ENCODE measurements around the gene WNK2. TPM values are rescaled to one million over a fixed set of nuclear protein-coding genes. Genes with fewer than 3 reads are reported as not detected.

The WNK2 gene
- total and polyA plus RNA-seq, 8 donors, result 0.93 to 10.4 (median 7.4) TPM

DNA sequence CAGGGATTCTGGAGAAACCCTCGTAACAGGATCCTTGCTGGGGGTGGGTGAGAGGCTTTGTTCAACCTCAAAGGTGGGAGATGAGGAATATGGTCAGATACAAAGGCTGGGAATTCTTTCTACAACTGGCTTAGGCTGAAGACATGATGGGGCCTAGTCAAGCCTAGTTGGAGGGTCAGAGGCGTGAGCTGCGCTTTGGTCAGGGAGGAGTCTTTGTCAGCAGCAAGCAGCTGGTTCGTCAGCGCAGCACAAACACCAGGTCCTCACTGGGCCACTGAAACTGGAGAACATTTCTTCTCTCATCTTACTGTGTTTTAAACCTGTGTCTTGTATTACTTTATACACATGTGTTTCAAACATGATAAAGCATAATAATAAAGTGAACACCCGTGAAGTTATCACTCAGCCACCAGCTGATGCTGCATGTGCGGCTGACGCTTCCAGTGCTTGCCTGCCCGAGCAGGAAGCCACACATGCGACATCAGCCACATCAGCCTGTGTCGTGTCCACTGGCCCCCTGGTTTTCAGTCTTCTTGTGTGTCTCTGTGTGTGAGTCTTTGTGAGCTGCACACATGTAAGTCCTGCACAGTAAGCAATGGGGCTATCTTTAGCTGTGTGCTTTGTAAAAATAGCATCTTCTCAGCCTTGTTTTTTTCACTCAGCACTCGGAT is 81.5 kb downstream of the WNK2 start:
- no peak overlapping the region for H3K4me3 ChIP-seq
- DNase-seq (no peak), ATAC-seq (no peak)
- intact Hi-C loops (cut with DNase I), result no loop called here
- H3K27me3 ChIP-seq, result peaks cover 0 to 16% of the 10 kb centered on the region in 2 donors
- no peaks in the 10 kb centered on the region for H3K36me3 ChIP-seq
- H3K4me1 ChIP-seq, result no peaks in the 10 kb centered on the region
- H3K27ac ChIP-seq, result no peak overlapping the region
- TF ChIP-seq, protein P1, sequence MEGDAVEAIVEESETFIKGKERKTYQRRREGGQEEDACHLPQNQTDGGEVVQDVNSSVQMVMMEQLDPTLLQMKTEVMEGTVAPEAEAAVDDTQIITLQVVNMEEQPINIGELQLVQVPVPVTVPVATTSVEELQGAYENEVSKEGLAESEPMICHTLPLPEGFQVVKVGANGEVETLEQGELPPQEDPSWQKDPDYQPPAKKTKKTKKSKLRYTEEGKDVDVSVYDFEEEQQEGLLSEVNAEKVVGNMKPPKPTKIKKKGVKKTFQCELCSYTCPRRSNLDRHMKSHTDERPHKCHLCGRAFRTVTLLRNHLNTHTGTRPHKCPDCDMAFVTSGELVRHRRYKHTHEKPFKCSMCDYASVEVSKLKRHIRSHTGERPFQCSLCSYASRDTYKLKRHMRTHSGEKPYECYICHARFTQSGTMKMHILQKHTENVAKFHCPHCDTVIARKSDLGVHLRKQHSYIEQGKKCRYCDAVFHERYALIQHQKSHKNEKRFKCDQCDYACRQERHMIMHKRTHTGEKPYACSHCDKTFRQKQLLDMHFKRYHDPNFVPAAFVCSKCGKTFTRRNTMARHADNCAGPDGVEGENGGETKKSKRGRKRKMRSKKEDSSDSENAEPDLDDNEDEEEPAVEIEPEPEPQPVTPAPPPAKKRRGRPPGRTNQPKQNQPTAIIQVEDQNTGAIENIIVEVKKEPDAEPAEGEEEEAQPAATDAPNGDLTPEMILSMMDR (IDR thresholded peaks at IDR 0.05), result no peak
- H3K9me3 ChIP-seq, result no peaks in the 10 kb centered on the region

DNA sequence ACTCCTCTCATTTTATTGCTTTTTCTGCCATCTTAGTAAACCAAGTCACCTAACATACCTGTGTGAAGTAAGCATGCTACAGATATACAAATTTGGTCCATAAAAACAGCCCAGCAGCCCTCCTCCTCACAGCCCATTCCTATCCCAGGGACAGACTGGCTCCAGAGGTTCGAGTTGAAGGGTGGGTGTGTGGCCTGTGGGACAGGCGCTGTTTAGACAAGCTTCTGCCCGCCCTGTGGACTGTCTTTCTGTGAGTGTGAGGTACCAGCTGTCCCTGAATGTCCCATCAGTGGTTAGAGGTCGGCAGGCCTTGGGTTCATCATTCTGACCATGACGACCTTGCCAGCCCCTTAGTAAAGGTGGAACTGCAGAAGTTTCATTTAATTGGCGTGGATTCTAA is 82.0 kb downstream of the WNK2 start:
- intact Hi-C loops (cut with DNase I), result no loop called here
- Histone ChIP-seq H3K27me3 (peaks cover 0 to 16% of the 10 kb centered on the region in 2 donors), H3K4me1 (no peaks in the 10 kb centered on the region), H3K4me3 (no peak overlapping the region), H3K27ac (no peak overlapping the region), H3K9me3 (no peaks in the 10 kb centered on the region), H3K36me3 (no peaks in the 10 kb centered on the region)
- ATAC-seq (no peak), DNase-seq (no peak)
- TF ChIP-seq, protein P1 (IDR thresholded peaks at IDR 0.05), result no peak

DNA sequence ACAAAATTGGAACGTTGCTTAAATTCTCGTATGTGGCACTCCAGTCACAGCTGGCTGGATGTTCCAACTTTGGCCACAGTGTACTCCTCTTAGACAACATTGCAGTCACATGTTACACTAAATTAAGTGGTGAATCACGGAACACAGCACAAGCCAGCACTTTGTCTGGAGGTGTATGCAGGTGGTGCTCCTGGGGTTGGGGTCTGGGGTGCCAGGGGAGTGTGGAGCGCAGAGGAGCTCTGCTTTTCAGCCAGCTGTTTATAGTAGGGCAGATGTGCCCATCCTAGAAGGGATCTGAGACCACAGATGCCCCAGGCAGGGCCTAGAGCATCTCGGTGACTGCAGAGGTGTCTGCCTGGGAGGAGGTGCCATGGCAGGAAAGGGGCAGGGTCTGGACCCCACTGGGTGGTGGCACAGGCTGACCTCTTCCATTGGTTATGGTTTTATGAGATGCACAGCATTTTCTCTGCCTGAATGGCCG is 82.6 kb downstream of the WNK2 start:
- intact Hi-C loops (cut with DNase I), result no loop called here
- ATAC-seq (no peak), DNase-seq (peak in 1 of 4 donors; percentile 19)
- no peaks in the 10 kb centered on the region for H3K36me3 ChIP-seq
- no peaks in the 10 kb centered on the region for H3K9me3 ChIP-seq
- H3K27ac ChIP-seq, result no peak overlapping the region
- peaks cover 0 to 16% of the 10 kb centered on the region in 2 donors for H3K27me3 ChIP-seq
- no peaks in the 10 kb centered on the region for H3K4me1 ChIP-seq
- TF ChIP-seq, protein P1 (IDR thresholded peaks at IDR 0.05), result no peak
- no peak overlapping the region for H3K4me3 ChIP-seq

DNA sequence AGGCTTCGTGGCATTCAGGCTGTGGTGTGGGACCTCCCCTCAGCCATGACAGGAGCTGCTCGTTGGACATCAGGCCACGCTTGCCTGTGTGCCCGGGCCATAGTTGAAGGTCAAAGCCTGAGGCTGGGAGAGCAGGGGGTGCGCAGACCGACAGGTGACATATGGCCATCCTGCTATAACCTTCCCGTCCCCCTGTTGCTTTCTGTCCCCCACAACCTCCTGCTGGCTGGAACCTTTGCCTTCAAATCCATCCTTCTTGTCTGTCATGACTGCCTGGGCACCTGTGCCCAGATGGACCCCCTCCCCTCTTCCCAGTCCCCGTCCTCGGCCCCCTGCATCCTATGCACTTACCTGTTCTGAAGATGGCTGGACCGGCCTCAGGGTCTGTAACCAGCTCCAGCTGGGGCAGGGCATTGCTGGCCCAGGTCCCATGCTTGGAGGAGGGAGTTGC is 83.2 kb downstream of the WNK2 start:
- H3K4me3 ChIP-seq, result no peak overlapping the region
- DNase-seq (peak in 1 of 4 donors; percentile 5), ATAC-seq (no peak)
- TF ChIP-seq, protein P1 (IDR thresholded peaks at IDR 0.05), result no peak
- no peak overlapping the region for H3K27ac ChIP-seq
- intact Hi-C loops (cut with DNase I), result no loop called here
- peaks cover 0 to 16% of the 10 kb centered on the region in 2 donors for H3K27me3 ChIP-seq
- no peaks in the 10 kb centered on the region for H3K4me1 ChIP-seq
- H3K36me3 ChIP-seq, result no peaks in the 10 kb centered on the region
- H3K9me3 ChIP-seq, result no peaks in the 10 kb centered on the region

DNA sequence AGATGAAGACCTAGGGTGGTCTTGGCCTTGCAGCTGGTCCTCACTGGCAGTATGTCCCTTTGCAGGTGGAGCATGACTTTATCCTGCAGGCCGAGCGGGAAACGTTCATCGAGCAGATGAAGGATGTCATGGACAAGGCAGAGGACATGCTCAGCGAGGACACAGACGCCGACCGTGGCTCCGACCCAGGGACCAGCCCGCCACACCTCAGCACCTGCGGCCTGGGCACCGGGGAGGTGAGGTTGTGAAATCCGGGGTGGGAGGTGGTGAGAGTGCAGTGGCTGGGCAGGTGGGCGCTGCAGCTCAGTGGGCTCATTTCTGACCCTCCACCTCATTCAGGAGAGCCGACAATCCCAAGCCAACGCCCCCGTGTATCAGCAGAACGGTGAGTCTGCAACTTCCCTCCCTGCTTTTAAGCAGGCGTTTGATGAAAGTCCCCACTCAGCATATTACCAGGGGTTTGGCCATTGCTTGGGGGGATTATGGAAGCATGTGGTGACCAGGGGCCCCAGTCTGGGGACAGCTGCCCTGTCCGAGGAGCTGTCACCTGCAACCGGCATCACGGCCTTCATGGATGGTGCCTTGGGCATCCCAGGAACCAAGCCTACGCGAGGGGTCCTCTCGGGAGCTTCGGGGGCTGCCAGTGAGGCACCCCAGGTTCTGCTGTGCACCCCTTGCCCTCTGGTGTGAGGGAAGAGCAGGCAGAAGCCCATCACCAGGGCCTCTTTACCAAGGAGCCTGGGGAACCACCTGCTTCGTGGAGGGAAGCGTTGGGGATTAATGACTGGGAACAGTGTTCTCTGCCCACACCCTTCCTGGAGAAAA is 84.0 kb downstream of the WNK2 start:
- TF ChIP-seq, protein P1 (IDR thresholded peaks at IDR 0.05), result no peak
- H3K4me1 ChIP-seq, result no peaks in the 10 kb centered on the region
- H3K27ac ChIP-seq, result no peak overlapping the region
- peaks cover 0 to 12% of the 10 kb centered on the region in 2 donors for H3K27me3 ChIP-seq
- DNase-seq, result peak in 2 of 4 donors; percentile 20 to 74
- H3K4me3 ChIP-seq, result no peak overlapping the region
- no peaks in the 10 kb centered on the region for H3K9me3 ChIP-seq
- no peak for ATAC-seq
- intact Hi-C loops (cut with DNase I), result no loop called here
- no peaks in the 10 kb centered on the region for H3K36me3 ChIP-seq
